ENCODE results near the gene GMDS.

GMDS gene

GRCh38 chr6:2085657-2086056, 159.7 kb downstream of the GMDS start:
- DNase-seq, result no peak

- DNase-seq, result no peak
These were observed 164.0 kb downstream of the GMDS start for GRCh38 chr6:2081155-2082138.

- no peak for DNase-seq
These were observed 166.5 kb downstream of the GMDS start for GRCh38 chr6:2078888-2079287.

- no peak for DNase-seq
These were observed 167.6 kb downstream of the GMDS start for GRCh38 chr6:2077826-2078225.

GRCh38 chr6:2073476-2073875, 171.9 kb downstream of the GMDS start:
- no peak for DNase-seq

GRCh38 chr6:2072453-2072852, 173.0 kb downstream of the GMDS start:
- no peak for DNase-seq

GRCh38 chr6:2063547-2063946, 181.9 kb downstream of the GMDS start:
- no peak for DNase-seq

GRCh38 chr6:2061880-2062279, 183.5 kb downstream of the GMDS start:
- DNase-seq, result no peak

GRCh38 chr6:2055911-2056310, 189.5 kb downstream of the GMDS start:
- no peak for DNase-seq

GRCh38 chr6:2055143-2055542, 190.3 kb downstream of the GMDS start:
- no peak for DNase-seq

GRCh38 chr6:2054516-2055067, 190.8 kb downstream of the GMDS start:
- DNase-seq, result no peak

- DNase-seq, result no peak
These were observed 191.7 kb downstream of the GMDS start for GRCh38 chr6:2053691-2054090.

GRCh38 chr6:2047855-2048254, 197.6 kb downstream of the GMDS start:
- DNase-seq, result no peak

GRCh38 chr6:2044192-2044591, 201.2 kb downstream of the GMDS start:
- DNase-seq, result no peak

- no peak for DNase-seq
These were observed 202.3 kb downstream of the GMDS start for GRCh38 chr6:2042956-2043648.

- DNase-seq, result peak; percentile 14
These were observed 207.3 kb downstream of the GMDS start for GRCh38 chr6:2038092-2038491.

- DNase-seq, result no peak
These were observed 208.0 kb downstream of the GMDS start for GRCh38 chr6:2037237-2037926.

GRCh38 chr6:2036710-2037023, 208.7 kb downstream of the GMDS start:
- DNase-seq, result no peak

GRCh38 chr6:2035826-2036709, 209.3 kb downstream of the GMDS start:
- DNase-seq, result no peak

GRCh38 chr6:2035046-2035445, 210.4 kb downstream of the GMDS start:
- DNase-seq, result no peak

- no peak for DNase-seq
These were observed 211.1 kb downstream of the GMDS start for GRCh38 chr6:2034256-2034655.

GRCh38 chr6:2033544-2033943, 211.9 kb downstream of the GMDS start:
- no peak for DNase-seq
